H1 (cell line): ENCODE data around the gene CCS.

ENCODE experiments used
- ATF3 ChIP-seq: IDR thresholded peaks from 2 replicates; pipeline ENCODE4 v1.6.1; 2011; ENCODE audit warnings: low read depth, mild to moderate bottlenecking, low read length; ENCODE audit not compliant: insufficient read depth
- CEBPB ChIP-seq: IDR thresholded peaks from 2 replicates; pipeline ENCODE4 v1.6.1; 2012; ENCODE audit warnings: low read depth, low read length
- CHD2 ChIP-seq: IDR thresholded peaks from 2 replicates; pipeline ENCODE4 v1.6.1; 2012; ENCODE audit warnings: low read length, improper control_type of control experiment
- CTCF ChIP-seq, 3 experiments: IDR thresholded peaks; 1 replicate in 2 of 3; 2 replicates in 1 of 3; pipeline versions ENCODE4 v1.5.1 to v1.6.1; 2011; ENCODE audit warnings: low read length in 3 of 3, mild to moderate bottlenecking in 3 of 3, inconsistent platforms in 2 of 3, low read depth in 1 of 3, moderate library complexity in 1 of 3; ENCODE audit not compliant: insufficient read depth in 1 of 3; ENCODE audit errors: control extremely low read depth in 1 of 3
- EZH2 ChIP-seq: fragments of 200-600 bp; sonication (generic); IDR thresholded peaks from 2 replicates; pipeline ENCODE4 v1.7.1; 2012; ENCODE audit warnings: low read depth, mild to moderate bottlenecking, moderate library complexity, low read length, inconsistent platforms; ENCODE audit not compliant: severe bottlenecking
- MAFK ChIP-seq: IDR thresholded peaks from 2 replicates; pipeline ENCODE4 v1.6.1; 2012; ENCODE audit warnings: low read depth, mild to moderate bottlenecking, improper control_type of control experiment, low read length
- POLR2A ChIP-seq, 2 experiments: IDR thresholded peaks; 1 replicate in 1 of 2; 2 replicates in 1 of 2; pipeline ENCODE4 v1.6.1; 2011; ENCODE audit warnings: low read depth in 2 of 2, low read length in 2 of 2, mild to moderate bottlenecking in 2 of 2; ENCODE audit errors: control extremely low read depth in 1 of 2
- POU5F1 ChIP-seq: IDR thresholded peaks from 2 replicates; pipeline ENCODE4 v1.6.1; 2011; ENCODE audit warnings: low read depth, mild to moderate bottlenecking, low read length, moderate library complexity
- SP1 ChIP-seq: IDR thresholded peaks from 2 replicates; pipeline ENCODE4 v1.6.1; 2011; ENCODE audit warnings: low read depth, low read length
- SUZ12 ChIP-seq: fragments of 200-600 bp; sonication (generic); IDR thresholded peaks from 2 replicates; pipeline ENCODE4 v1.6.1; 2012; ENCODE audit warnings: mild to moderate bottlenecking, inconsistent platforms, low read length, moderate library complexity, mixed read lengths
- TAF1 ChIP-seq: IDR thresholded peaks from 2 replicates; pipeline ENCODE4 v1.6.1; 2011; ENCODE audit warnings: mild to moderate bottlenecking, low read depth, low read length
- YY1 ChIP-seq: IDR thresholded peaks from 2 replicates; pipeline ENCODE4 v1.6.1; 2011; ENCODE audit warnings: low read depth, mild to moderate bottlenecking, low read length

GRCh38 chr11:66637557-66638176 is 44.7 kb downstream of the CCS start:
- no peak for TF ChIP-seq CTCF (IDR thresholded peaks at IDR 0.05; ENCODE audit: control extremely low read depth in 1 of 3, insufficient read depth in 1 of 3, low read depth in 1 of 3, low read length in 3 of 3)
- TF ChIP-seq TAF1 = no peak
- TF ChIP-seq MAFK = no peak
- no peak for TF ChIP-seq YY1
- no peak for TF ChIP-seq CEBPB
- TF ChIP-seq EZH2 = no peak
- TF ChIP-seq SP1 = no peak
- TF ChIP-seq POLR2A (IDR thresholded peaks at IDR 0.05; ENCODE audit: control extremely low read depth in 1 of 2, low read depth in 2 of 2, low read length in 2 of 2) = no peak
- TF ChIP-seq CHD2 = no peak
- TF ChIP-seq ATF3 = no peak
- TF ChIP-seq POU5F1 = no peak
- TF ChIP-seq SUZ12 = no peak
